NCI-H2029 (cell line): ENCODE data around the gene BORCS5.
A peak's percentile ranks its signal among the peaks of the same experiment; 100 is the strongest.

ENCODE experiments used
- DNase-seq: peaks from one replicate; lab custom pipeline; 2025; lab: John Stamatoyannopoulos, UW

The BORCS5 gene

DNA sequence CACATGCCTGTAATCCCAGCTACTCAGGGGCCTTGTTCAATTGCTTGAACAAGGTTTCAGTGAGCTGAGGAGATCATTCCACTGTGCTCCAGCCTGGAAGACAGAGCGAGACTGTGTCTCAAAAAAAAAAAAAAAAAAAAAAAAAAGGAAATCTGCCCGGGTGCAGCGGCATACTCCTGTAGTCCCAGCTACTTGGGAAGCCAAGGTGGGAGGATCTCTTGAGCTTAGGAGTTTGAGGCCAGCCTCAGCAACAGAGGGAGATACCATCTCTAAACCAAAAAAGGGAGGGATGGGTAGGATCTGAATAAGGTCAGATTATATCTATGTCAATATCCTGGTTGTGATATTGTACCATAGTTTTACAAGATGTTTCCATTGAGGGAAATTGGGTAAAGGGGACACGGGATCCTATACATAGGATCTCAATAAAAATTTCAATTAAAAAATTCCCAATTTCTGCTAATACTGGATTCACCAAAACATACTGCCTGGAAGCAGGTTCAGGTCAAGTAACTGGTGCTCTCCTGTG is 76.4 kb downstream of the BORCS5 start:
- no peak for DNase-seq

DNA sequence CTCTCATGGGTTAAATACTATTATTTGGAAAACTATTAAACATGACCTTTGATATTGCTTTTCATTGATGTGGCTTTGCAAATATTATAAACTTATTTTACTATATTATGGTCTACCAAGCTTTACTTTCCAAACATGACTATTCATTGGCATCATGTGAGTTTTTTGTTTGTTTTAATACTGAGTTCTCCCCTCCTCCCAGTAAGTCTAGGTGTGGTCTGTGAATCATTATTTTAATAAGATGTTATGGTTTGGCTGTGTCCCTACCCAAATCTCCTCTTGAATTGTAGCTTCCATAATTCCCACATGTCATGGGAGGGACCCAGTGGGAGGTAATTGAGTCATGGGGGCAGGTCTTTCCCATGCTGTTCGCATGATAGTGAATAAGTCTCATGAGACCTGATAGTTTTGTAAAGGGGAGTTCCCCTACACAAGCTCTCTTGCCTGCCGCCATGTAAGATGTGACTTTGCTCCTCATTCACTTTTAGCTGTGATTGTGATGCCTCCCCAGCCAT is 80.0 kb downstream of the BORCS5 start:
- DNase-seq, result no peak

DNA sequence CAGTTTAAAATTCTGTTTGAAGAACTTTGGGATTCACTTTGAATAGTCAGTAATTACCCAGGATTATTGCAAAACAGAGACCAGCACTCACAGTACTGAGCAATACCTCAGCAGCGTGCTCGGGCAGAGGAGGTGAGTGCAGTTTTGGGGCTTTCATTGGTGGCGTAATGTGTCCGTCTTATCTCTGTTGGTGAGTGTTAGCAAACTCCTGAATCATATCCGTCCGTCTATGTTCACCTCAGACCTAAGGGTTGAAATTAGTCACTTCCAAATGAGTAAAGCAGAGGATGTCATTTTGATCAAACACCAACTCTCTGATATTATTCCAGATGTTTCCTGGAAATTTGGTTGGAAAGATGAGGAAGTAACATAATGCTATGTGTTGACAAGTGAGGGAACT is 82.8 kb downstream of the BORCS5 start:
- DNase-seq, result no peak

DNA sequence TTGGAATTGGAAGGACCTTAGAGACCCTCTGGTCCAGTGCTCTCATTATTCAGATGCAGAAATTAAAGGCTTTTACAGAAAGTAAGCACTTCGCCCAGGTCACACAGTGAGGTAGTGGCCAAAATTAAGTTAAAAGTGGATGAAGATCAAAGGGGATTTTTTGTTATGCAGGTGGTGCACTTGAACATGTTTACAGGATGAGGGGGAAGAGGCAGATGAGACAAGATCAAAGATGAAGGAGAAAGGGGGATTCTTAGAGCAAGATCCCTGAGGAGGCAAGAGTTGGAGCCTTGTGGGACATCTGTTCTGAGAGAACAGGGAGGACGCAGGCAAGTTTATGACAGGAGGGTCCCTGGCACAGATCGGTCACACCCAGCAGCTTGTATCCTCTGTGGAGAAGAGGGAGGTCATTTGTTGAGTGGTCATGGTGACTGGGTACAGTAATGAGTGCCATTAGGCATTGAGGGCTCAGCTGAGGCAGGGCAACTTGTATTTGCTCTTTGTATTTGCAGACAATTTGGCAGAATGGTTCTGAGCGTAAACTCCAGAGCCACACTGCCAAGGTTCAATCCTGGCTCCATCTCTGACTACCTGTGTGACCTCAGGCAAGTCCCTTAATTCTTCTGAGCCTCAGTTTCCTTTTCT is 84.0 kb downstream of the BORCS5 start:
- DNase-seq, result peak; percentile 79

DNA sequence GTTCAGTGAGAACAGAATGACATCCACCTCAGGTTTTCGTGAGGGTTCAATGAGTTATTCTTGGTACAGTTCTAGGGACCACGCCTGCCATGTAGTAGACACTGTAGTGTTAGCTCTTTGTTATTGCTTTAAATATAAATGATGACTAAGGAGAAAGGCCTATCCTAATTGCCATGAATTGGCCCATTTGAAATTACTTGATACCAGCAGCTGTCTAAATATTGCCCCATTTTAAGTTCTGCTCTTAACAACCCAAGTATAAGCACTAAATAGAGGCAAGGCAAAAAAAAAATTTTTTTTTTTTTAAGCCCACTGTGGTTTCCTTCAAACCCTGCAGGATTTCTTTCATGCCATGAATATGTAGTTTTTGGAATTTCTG is 84.5 kb downstream of the BORCS5 start:
- peak; percentile 41 for DNase-seq

DNA sequence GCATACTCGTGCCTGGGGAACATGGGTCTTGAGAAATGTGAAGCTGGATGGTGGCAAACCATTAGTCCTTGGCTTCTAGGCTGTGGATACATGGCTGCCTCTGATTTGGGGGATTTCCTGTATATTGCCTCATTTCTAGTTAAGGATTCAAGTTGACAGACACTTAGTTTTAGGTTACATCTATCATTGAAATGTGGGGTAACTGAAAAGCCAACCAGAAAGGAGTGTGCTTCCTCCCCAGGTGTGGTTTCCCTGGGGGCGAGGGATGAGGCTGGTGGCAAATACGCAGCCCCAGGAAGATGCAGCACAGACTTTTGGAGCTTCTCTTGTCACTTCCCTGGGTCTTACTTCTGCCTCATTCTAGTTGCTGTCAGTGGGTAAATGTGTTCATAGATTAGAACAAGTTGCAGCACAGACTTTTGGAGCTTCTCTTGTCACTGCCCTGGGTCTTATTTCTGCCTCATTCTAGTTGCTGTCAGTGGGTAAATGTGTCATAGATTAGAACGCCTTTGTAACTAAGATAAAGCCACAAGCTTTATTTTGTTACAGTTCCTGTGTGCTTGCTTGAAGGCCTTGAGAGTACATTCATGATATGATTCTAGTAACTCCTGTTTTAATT is 85.1 kb downstream of the BORCS5 start:
- DNase-seq, result no peak

DNA sequence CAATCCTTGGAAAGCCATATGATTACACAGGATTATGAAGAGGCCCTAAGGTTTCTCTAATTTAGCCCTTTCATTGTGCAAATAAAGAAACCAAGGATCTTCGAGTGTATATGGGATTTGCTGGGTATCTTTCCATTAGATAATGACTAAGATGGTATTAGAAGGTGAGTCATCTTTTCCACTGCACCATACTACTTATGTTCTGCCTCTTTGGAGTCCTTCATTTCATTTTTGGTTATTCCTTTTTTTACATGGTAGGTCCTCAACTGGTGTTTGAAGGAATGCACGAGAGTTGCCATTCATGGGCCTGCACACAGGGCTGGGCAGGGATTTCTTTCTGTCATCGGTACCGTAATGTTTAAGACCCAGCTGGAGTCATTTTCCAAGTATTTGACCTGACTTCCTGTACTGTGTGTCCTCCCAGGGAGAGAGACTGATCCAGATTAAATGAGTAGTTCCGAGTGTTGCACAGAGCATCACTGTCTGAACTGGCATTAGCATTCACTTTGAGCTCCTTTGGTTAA is 85.7 kb downstream of the BORCS5 start:
- no peak for DNase-seq

DNA sequence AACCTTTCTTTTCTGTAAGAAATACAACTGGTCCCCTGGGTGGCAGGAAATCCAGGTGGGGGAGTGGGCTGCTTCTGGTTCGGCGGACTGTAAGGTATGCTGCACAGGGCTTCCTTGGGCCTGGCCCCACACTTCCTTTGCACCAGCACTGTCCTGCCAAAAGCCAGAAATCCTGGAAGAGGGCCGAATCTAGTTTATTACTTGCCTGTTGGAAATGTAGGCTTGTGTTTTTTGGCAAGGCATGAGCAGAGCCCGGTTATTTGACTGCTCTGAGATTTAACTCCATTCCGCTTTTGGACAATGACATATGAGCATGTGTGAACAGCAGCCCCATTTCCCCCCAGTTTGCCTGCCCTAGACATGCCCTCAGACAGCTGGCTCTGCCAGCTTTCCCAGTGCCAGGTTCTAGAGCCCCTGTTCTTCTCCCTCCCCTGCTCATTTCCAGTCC is 86.6 kb downstream of the BORCS5 start:
- DNase-seq, result no peak

DNA sequence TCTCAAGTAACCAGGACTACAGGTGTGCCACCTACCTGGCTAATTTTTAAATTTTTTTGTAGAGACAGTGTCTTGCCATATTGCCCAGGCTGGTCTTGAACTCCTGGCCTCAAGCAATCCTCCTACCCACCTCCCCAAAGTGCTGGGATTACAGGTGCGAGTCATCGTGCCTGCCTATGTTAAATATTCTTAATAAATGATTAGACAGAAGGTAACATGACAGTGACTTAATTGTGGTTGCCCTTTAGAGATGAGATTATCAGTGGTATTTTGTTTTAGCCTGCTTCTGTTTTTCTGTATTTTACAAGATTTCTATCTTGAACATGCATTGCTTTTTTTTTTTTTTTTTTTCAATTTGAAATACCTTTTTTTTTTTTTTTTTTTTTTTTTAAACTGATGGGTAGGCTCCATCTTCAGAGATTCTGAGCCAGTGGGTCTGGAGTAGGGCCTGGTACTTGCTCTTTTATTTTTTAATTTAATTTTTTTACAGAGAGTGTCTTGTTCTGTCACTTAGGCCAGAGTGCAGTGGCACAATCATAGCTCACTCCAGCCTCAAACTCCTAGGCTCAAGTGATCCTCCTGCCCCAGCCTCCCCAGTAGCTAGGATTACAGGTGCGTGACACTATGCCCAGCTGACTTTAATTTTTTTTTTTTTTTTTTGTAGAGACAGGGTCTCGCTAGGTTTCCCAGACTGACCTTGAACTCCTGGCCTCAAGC is 88.4 kb downstream of the BORCS5 start:
- no peak for DNase-seq

DNA sequence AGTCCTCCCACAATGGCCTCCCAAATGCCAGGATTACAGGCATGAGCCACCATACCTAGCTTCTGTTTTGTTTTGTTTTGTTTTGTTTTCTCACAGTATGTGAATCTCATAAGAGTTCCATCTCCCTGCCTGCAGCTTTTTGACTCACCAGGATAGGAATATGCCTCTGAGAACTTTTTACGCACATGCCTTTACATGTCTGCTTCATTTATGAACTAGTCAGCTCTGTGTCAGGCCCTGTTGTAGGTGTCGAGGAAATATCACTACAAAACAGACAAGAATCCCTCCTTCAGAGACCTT is 89.0 kb downstream of the BORCS5 start:
- DNase-seq, result no peak

DNA sequence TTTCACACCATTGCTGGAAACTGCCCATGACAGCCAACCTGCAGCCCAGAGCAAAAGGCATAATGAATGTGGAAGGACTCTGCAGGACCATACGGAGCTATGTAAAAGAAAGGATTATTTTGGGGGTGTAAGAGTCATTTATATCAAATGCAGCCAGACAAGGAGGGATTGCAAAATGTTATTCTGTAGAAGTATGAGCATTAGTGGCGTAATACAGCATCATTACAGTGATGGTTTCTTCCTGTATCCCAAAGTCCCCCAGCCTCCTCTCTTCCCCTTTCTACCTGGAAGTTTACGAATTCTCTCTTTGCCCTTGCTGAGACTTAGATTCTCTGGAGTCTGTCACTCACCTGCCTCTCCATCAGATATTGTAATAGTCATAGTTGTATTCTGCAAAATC is 89.9 kb downstream of the BORCS5 start:
- no peak for DNase-seq

DNA sequence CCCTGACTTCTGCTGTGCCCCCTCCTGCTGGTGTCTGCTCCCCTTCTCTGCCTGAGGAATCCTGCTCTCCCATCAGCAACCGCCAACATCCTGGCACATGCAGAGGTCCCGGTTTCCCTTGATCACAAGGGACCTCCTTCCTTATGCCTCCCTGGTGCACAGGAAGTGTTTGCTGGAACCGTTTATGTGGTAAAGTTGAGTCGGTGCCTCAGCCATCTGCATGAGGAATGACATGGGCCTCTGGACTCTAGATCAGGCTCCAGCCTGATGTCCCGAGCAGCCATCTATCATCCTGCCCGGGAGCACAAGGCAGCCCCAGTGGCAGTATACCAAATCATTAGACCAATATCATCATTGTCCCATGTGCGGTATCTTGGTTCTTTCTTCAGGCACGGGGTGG is 90.4 kb downstream of the BORCS5 start:
- DNase-seq, result no peak

DNA sequence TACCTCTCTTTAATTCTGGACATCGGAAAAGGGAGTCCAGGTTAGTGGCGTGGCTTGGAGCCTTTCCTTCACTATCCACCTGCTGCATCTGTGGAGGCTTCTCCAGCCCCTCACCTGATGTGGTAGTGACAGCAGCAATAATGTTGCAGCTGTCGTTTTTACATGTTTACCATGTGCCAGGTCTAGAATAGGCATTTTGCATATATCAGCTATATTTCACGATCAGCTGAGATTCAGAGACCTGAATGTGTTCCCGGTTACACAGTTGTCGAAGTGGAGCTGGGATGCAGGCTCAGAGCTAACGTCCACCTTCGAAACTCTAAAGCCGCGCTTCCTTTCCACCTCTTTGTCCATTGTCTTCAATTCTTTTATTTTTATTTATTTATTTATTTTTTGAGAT is 91.0 kb downstream of the BORCS5 start:
- DNase-seq, result no peak

DNA sequence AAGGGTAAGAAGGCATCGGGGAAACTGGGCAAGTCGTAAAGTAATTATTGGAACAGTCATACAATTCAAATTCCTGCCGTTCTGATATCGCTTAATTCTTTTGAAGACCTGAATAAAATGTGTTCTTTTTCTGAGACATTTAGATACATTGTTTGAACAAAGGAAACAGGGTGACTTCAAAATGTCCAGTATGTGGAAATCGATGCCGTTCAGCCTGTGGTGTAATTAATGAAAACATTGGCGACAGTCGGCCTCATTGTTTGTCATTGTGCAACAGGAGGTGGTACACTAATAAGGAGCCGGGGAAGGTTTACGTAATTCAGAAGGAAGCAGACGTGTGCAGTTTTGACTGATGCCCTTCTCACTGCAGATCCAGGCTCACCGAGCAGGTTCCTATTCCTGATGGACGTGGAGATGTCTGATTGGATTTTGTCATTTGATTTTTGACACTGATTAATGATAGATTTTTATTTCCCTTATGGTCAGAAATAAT is 92.7 kb downstream of the BORCS5 start:
- DNase-seq, result peak; percentile 53

DNA sequence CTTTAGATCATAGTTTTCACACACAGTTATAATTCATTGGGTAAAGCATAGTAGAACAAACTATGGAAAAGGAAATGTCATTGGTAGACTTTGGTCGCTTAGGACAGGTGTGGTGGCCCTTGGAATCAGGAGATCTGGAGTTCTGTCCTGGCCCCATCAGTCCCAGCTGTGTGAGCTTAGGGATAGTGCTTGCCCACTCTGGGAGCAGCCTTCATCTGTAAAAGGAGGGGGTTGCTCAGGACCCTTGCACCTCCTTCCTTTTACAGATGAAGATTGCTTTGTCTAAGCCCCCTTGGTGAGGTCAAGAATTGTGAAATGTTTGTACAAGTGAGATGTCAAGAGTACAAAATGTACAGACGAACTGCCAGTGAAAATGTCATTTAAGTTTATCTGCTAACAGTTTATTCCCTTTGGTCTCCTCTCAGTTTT is 93.2 kb downstream of the BORCS5 start:
- DNase-seq, result no peak

DNA sequence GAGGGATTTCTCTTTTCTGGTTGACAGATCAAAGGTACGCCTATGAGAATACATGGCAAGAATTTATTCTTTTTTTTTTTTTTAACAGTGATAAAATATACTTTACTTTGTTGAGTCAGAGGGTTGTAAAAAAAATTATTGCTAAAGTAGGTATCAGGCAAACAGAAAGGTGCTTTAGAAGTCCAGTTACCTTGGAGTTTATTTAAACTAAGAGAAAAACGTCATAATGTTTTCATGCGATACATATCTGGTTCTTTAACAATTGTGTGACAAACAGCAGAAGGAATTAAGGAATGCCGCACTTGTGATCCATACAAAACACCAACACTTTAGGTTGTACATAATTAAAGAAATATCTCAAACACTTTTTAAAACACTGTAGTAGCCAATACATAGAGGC is 94.2 kb downstream of the BORCS5 start:
- DNase-seq, result no peak

DNA sequence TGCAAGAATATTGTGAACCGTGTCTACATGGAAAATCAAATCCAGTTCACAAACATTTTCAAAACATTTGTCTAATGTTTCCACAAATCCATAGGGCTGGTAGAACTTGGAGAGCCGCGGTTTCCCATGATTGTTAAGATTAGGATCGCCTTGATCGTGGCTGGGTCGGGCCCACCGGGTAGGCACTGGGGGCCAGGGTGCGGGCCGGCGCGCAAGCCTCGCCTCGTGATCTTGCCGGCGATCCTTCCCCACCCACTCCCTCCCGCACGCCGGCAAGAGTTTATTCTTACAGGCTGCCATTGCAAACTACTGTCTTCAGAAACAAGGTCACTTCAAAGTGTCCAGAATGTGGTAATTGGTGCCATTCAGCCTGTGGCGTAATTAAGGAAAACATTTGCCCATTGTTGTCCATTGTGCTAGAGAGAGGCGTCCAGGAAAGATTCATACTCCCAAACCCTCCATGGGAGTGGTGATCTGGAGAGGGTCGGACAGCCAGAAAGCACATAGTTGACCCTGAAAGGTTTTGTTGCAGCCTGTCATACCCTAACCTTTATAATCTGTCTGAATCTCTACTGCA is 95.5 kb downstream of the BORCS5 start:
- DNase-seq, result no peak

DNA sequence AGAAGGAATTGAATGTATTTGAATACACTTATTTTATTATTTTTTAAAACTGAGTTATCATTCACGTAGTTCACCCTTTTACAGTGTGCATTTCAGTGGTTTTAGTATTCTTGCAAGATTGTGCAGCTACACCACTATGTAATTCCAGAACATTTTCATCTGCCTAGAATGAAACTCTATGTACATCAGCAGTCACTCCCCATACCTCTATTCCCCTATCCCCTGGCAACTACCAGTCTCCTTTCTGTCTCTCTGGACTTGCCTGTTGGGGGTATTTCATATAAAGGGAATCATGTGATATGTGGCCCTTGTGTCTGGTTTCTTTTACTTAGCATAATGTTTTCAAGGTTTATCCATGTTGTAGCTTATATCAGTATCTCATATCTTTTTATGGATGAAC is 96.8 kb downstream of the BORCS5 start:
- DNase-seq, result no peak

DNA sequence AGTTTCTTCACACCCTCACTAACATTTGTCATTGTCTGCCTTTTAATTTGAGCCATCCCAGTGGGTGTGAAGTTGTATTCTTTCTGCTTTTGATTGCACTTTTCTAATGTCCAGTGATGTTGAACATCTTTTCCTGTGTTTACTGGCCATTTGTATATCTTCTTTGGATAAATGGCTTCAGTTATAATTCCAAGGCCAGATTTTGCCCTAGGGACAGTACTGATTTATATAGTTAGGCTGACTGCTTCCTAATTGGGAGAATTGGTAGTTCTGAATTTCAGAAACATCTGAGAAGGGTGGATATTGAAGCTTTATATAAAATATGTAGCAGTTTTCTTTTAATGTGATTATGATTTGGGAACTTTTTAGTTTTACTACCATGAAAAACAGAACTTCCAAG is 97.4 kb downstream of the BORCS5 start:
- no peak for DNase-seq

DNA sequence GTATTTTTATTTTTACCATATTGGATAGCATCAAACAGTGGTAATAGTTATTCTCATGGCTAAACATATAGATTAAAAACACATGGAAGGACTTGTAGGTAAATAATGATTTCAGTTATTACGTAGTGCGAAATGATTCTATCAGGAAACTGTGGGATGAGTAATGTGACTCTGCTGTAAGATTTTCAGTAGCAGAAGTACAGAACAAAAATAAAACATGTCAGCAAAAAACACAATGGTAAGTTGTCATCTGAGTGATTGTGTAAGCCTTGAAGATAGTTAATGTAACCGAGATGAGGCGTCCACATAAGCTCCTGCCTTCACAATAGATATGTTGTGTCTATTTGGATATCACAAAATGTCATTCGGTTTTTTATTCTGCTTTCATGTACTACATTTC is 99.8 kb downstream of the BORCS5 start:
- no peak for DNase-seq

DNA sequence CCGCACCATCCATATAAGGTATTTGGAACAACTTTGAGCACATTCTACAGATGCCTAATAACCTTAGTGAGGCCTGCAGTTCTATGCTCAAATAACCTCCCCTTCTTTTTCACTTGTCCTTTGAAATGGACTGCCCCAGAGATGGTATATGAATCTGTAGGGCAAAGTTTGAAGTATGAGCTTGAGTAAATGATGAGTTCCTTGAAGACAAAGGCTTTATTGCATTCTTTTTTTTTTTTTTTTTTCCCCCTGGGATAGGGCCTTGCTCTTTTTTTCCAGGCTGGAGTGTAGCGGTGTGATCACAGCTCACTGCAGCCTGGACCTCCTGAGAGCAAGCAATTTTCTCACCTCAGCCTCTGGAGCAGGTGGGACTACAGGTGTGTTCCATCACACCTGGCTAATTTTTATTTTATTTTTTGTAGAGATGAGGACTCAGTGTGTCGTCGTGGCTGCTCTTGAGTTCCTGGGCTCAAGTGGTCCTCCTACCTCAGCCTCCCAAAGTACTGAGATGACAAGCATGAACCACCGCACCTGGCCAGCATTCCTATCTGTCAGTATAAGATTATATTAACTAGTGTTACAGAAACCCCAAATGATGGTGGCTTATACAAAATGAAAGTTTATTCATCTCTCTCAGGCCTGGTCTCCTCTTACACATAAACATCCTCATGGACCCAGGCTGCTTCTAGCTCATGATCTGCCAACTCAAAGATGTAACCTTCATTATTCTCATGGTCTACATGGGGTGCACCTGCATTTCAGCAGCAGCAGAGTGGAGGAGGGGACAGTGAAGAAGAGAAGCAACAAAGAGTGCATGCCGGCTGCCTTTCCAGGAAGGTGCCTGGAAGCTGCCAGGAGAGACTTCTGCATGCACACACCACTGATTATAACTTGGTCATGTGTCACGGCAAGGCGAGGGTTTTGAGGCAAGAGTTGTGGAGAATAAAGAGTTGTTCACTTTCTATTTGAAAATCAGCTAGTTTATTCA is 104.4 kb downstream of the BORCS5 start:
- no peak for DNase-seq
